HepG2 (cell line): ENCODE measurements around the gene BBLN. TPM values are rescaled to one million over a fixed set of nuclear protein-coding genes. Genes with fewer than 3 reads are reported as not detected.

Source experiments
- BRCA1 ChIP-seq: sonication (generic); formaldehyde crosslinking; IDR thresholded peaks from 2 replicates; pipeline ENCODE4 v1.4.0; 2020; ENCODE audit warnings: missing genetic modification reagents
- FOXO1 ChIP-seq: sonication (generic); formaldehyde crosslinking; IDR thresholded peaks from 2 replicates; pipeline ENCODE4 v1.4.0; 2020; ENCODE audit warnings: missing genetic modification reagents
- MAFK ChIP-seq, 2 experiments: IDR thresholded peaks in 1 of 2; conservative IDR thresholded peaks in 1 of 2; 2 replicates each; pipeline ENCODE4 v1.6.1; 2011; ENCODE audit warnings: improper control_type of control experiment in 2 of 2, low read length in 2 of 2
- NFIB ChIP-seq: sonication (generic); formaldehyde crosslinking; IDR thresholded peaks from 2 replicates; pipeline ENCODE4 v1.9.0; 2021; ENCODE audit warnings: missing genetic modification reagents, mild to moderate bottlenecking, borderline replicate concordance
- NR2F6 ChIP-seq, 2 experiments: IDR thresholded peaks; 2 replicates each; pipeline ENCODE4 v1.6.1; 2016; ENCODE audit warnings: antibody characterized with exemption in 1 of 2, mild to moderate bottlenecking in 1 of 2
- PHF20 ChIP-seq: sonication (generic); formaldehyde crosslinking; IDR thresholded peaks from 2 replicates; pipeline ENCODE4 v1.5.0; 2020; ENCODE audit warnings: mild to moderate bottlenecking, missing genetic modification reagents
- RXRB ChIP-seq: IDR thresholded peaks from 2 replicates; pipeline ENCODE4 v1.6.1; 2016; ENCODE audit warnings: borderline replicate concordance, missing genetic modification reagents, missing compliant biosample characterization
- SATB2 ChIP-seq: sonication (generic); formaldehyde crosslinking; IDR thresholded peaks from 2 replicates; pipeline ENCODE4 v1.5.0; 2020; ENCODE audit warnings: missing genetic modification reagents
- SETDB1 ChIP-seq: sonication (generic); formaldehyde crosslinking; IDR thresholded peaks from 2 replicates; pipeline ENCODE4 v1.5.1; 2020; ENCODE audit warnings: missing genetic modification reagents, mild to moderate bottlenecking, borderline replicate concordance
- SRSF1 ChIP-seq: fragments of 200-400 bp; formaldehyde crosslinking; optimal IDR thresholded peaks from 2 replicates; pipeline ENCODE3; 2017; ENCODE audit warnings: mild to moderate bottlenecking, low read depth, low read length, moderate library complexity
- TRIM24 ChIP-seq: sonication (generic); formaldehyde crosslinking; IDR thresholded peaks from 2 replicates; pipeline ENCODE4 v1.8.0; 2022; ENCODE audit warnings: mild to moderate bottlenecking, missing genetic modification reagents
- XRCC5 ChIP-seq: fragments of 200-400 bp; formaldehyde crosslinking; optimal IDR thresholded peaks from 2 replicates; pipeline ENCODE3; 2017; ENCODE audit warnings: mild to moderate bottlenecking, low read length
- ZFX ChIP-seq: sonication (generic); formaldehyde crosslinking; IDR thresholded peaks from 2 replicates; pipeline ENCODE4 v1.4.0; 2020; ENCODE audit warnings: mild to moderate bottlenecking, low read depth, missing genetic modification reagents, moderate library complexity
- ZNF12 ChIP-seq: sonication (generic); formaldehyde crosslinking; IDR thresholded peaks from 2 replicates; pipeline ENCODE4 v1.5.0; 2020; ENCODE audit warnings: missing genetic modification reagents
- ZNF292 ChIP-seq: sonication (generic); formaldehyde crosslinking; IDR thresholded peaks from 2 replicates; pipeline ENCODE4 v1.8.1; 2022; ENCODE audit warnings: mild to moderate bottlenecking, low read depth, missing genetic modification reagents, borderline replicate concordance
- ZNF326 ChIP-seq: sonication (generic); formaldehyde crosslinking; IDR thresholded peaks from 2 replicates; pipeline ENCODE4 v1.4.0; 2020; ENCODE audit warnings: missing genetic modification reagents, borderline replicate concordance
- polyA plus RNA-seq, 8 experiments: library from polyadenylated mRNA; depleted of rRNA in 3 of 8; stranded (reverse) in 7 of 8; unstranded in 1 of 8; fragments of >200 nt; fragmentation: Illumina TruSeq in 4 of 8; extraction: Trizol in 4 of 8; gene quantifications; 2 replicates each; pipeline versions ENCODE4 v1.2.1 to v1.2.3, GENCODE V29; 2011 to 2016; ENCODE audit warnings: low read depth in 4 of 8, missing spikeins in 1 of 8, mixed read lengths in 1 of 8; ENCODE audit not compliant: insufficient read depth in 1 of 8
- total RNA-seq, 5 experiments: library from RNA; depleted of rRNA; stranded (reverse); fragments of >200 nt; fragmentation: Illumina TruSeq; extraction: Trizol; gene quantifications; 2 replicates each; pipeline ENCODE4 v1.2.3, GENCODE V29; 2016; ENCODE audit warnings: low read depth in 1 of 5
- TF ChIP-seq, protein P1 (sequence below): sonication (generic); formaldehyde crosslinking; IDR thresholded peaks from 2 replicates; pipeline ENCODE4 v1.8.1; 2022; ENCODE audit warnings: low read depth, mild to moderate bottlenecking, missing genetic modification reagents
- TF ChIP-seq, protein P2 (sequence below): sonication (generic); formaldehyde crosslinking; IDR thresholded peaks from 2 replicates; pipeline ENCODE4 v1.5.0; 2020; ENCODE audit warnings: missing genetic modification reagents, mild to moderate bottlenecking, borderline replicate concordance
- TF ChIP-seq, protein P3 (sequence below): sonication (generic); formaldehyde crosslinking; IDR thresholded peaks from 2 replicates; pipeline ENCODE4 v1.9.0; 2021; ENCODE audit warnings: mild to moderate bottlenecking, missing genetic modification reagents

Gene BBLN
- total and polyA plus RNA-seq, 2 of the 13 experiments (the other 11 are each of a cell fraction or from before 2014, with no cell fraction given): 27.6 to 33.1 TPM

DNA sequence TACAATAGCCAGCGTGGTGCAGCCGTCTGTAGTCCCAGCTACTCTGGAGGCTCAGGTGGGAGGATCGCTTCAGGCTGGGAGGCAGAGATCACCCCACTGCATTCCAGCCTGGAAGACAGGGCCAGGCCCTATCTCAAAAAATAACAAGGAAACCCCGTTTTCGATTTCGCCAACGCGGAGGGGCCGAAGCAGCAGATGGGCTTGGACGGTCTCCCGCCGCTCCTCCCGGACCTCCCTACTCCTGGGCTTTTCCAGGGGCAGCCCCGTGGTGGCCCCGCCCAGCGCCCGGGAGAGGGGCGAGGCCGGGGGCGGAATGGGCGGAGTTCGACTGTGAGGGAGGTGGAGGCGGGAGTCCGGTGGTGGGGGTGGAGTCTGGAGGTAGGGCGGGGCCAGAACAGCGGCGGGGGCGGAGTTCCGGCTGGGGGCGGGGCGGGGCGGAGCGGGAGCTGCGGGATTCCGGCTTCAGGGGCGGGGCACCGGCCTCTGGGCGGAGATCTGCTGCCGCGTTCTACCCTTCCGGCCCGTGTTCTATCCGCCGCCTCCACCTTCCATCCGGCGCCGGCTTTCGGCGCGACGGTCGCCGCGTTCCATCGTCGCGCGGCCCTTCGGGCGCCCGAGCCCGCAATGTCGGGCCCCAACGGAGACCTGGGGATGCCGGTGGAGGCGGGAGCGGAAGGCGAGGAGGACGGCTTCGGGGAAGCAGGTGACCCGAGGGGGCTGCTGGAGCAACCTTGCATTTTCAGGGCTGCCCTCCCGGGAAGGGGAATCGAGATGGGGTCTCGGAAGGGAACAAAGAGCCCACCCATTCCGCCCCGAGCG, at the start of gene BBLN (continued):
- no peak for TF ChIP-seq NFIB (CRISPR knock-in tag)
- no peak for TF ChIP-seq SETDB1 (CRISPR knock-in tag)
- TF ChIP-seq ZNF292: no peak
- TF ChIP-seq PHF20 (CRISPR knock-in tag): peak; percentile 69
- no peak for TF ChIP-seq FOXO1 (CRISPR knock-in tag)
- TF ChIP-seq ZFX (CRISPR knock-in tag): peak; percentile 72
- TF ChIP-seq NR2F6 (IDR thresholded peaks at IDR 0.05): no peak
- TF ChIP-seq NR2F6 (CRISPR knock-in tag; IDR thresholded peaks at IDR 0.05): peak; percentile 22; the same call in 1 of the 2 replicates
- no peak for TF ChIP-seq MAFK (conservative IDR thresholded peaks at IDR 0.05 in 1 of 2, IDR thresholded peaks at IDR 0.05 in 1 of 2; ENCODE audit: low read length in 2 of 2)
- TF ChIP-seq, protein P1, sequence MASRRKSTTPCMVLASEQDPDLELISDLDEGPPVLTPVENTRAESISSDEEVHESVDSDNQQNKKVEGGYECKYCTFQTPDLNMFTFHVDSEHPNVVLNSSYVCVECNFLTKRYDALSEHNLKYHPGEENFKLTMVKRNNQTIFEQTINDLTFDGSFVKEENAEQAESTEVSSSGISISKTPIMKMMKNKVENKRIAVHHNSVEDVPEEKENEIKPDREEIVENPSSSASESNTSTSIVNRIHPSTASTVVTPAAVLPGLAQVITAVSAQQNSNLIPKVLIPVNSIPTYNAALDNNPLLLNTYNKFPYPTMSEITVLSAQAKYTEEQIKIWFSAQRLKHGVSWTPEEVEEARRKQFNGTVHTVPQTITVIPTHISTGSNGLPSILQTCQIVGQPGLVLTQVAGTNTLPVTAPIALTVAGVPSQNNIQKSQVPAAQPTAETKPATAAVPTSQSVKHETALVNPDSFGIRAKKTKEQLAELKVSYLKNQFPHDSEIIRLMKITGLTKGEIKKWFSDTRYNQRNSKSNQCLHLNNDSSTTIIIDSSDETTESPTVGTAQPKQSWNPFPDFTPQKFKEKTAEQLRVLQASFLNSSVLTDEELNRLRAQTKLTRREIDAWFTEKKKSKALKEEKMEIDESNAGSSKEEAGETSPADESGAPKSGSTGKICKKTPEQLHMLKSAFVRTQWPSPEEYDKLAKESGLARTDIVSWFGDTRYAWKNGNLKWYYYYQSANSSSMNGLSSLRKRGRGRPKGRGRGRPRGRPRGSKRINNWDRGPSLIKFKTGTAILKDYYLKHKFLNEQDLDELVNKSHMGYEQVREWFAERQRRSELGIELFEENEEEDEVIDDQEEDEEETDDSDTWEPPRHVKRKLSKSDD (CRISPR knock-in tag): no peak
- TF ChIP-seq RXRB (CRISPR knock-in tag): no peak
- peak; percentile 54 for TF ChIP-seq SRSF1
- TF ChIP-seq ZNF326 (CRISPR knock-in tag): no peak
- TF ChIP-seq SATB2: no peak
- no peak for TF ChIP-seq XRCC5
- TF ChIP-seq, protein P2, sequence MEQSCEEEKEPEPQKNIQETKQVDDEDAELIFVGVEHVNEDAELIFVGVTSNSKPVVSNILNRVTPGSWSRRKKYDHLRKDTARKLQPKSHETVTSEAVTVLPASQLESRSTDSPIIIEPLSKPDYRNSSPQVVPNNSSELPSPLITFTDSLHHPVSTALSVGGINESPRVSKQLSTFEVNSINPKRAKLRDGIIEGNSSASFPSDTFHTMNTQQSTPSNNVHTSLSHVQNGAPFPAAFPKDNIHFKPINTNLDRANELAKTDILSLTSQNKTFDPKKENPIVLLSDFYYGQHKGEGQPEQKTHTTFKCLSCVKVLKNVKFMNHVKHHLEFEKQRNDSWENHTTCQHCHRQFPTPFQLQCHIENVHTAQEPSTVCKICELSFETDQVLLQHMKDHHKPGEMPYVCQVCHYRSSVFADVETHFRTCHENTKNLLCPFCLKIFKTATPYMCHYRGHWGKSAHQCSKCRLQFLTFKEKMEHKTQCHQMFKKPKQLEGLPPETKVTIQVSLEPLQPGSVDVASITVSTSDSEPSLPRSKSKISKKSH (CRISPR knock-in tag): 0 out of 2 replicates have a peak, but pooled peaks have one; percentile 26
- no peak for TF ChIP-seq TRIM24 (CRISPR knock-in tag)
- TF ChIP-seq BRCA1 (CRISPR knock-in tag): no peak
- TF ChIP-seq, protein P3, sequence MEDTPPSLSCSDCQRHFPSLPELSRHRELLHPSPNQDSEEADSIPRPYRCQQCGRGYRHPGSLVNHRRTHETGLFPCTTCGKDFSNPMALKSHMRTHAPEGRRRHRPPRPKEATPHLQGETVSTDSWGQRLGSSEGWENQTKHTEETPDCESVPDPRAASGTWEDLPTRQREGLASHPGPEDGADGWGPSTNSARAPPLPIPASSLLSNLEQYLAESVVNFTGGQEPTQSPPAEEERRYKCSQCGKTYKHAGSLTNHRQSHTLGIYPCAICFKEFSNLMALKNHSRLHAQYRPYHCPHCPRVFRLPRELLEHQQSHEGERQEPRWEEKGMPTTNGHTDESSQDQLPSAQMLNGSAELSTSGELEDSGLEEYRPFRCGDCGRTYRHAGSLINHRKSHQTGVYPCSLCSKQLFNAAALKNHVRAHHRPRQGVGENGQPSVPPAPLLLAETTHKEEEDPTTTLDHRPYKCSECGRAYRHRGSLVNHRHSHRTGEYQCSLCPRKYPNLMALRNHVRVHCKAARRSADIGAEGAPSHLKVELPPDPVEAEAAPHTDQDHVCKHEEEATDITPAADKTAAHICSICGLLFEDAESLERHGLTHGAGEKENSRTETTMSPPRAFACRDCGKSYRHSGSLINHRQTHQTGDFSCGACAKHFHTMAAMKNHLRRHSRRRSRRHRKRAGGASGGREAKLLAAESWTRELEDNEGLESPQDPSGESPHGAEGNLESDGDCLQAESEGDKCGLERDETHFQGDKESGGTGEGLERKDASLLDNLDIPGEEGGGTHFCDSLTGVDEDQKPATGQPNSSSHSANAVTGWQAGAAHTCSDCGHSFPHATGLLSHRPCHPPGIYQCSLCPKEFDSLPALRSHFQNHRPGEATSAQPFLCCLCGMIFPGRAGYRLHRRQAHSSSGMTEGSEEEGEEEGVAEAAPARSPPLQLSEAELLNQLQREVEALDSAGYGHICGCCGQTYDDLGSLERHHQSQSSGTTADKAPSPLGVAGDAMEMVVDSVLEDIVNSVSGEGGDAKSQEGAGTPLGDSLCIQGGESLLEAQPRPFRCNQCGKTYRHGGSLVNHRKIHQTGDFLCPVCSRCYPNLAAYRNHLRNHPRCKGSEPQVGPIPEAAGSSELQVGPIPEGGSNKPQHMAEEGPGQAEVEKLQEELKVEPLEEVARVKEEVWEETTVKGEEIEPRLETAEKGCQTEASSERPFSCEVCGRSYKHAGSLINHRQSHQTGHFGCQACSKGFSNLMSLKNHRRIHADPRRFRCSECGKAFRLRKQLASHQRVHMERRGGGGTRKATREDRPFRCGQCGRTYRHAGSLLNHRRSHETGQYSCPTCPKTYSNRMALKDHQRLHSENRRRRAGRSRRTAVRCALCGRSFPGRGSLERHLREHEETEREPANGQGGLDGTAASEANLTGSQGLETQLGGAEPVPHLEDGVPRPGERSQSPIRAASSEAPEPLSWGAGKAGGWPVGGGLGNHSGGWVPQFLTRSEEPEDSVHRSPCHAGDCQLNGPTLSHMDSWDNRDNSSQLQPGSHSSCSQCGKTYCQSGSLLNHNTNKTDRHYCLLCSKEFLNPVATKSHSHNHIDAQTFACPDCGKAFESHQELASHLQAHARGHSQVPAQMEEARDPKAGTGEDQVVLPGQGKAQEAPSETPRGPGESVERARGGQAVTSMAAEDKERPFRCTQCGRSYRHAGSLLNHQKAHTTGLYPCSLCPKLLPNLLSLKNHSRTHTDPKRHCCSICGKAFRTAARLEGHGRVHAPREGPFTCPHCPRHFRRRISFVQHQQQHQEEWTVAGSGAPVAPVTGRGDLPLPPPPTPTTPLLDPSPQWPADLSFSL: no peak
- no peak for TF ChIP-seq ZNF12 (CRISPR knock-in tag)
